Keratinocyte (primary cell): ENCODE data around the gene COL7A1.

Experiments used
- EZH2 ChIP-seq: IDR thresholded peaks from one replicate; pipeline ENCODE4 v1.6.1; 2012; ENCODE audit warnings: inconsistent platforms, mild to moderate bottlenecking, low read length, moderate library complexity
- TF ChIP-seq, protein P1 (sequence below), 3 experiments: IDR thresholded peaks in 1 of 3; conservative IDR thresholded peaks in 1 of 3; optimal IDR thresholded peaks in 1 of 3; 2 replicates in 2 of 3; 3 replicates in 1 of 3; pipeline versions ENCODE3 to v1.5.1; 2011; ENCODE audit warnings: low read length in 3 of 3, mild to moderate bottlenecking in 3 of 3, moderate library complexity in 2 of 3, control low read depth in 1 of 3, inconsistent platforms in 1 of 3; ENCODE audit not compliant: insufficient read depth in 2 of 3; ENCODE audit errors: extremely low read depth in 1 of 3

DNA sequence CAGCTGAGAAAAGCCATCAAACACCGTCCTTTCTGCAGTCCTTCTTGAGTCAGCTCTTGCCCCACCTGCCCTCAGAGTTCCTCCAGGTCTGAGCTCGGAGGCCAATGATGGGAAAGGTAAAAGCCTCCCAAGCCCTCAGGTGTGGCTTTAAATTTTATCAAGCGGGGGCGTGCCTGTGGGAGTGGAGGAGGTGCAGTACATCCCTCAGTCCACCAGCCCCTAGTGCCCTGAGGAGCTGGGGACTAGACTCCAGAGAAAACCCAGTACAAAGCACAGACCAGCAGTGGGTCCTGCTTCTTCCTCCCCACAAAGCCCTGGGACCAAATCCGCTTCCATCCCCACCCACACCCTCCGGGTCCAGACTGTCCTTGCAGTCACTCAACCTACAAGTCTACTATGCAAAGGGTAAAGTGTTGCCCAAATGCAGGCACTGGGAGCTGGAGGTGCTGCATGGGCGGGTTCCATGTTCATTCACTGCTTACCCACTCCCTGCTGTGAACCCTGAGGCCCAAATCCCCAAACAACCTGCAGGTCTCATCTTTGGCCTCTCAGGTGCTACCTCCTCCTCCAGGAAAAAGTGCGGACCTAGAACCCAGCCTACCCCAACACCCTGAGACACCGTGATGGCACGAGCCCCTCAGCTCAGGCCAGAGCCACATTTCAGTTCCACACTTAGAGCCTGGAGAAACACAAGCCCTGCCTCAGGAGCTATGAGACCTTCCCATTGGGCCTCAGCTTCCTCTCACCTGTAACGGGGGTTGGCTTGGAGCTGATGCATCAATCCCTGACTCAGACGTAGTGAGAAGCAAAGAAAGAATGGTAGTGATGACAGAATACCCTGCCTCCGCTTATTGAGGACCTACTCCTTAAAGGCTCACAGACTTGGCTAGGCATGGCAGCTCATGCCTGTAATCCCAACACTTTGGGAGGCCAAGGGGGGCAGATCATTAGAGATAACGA, 41.0 kb downstream of the COL7A1 start:
- TF ChIP-seq, protein P1, sequence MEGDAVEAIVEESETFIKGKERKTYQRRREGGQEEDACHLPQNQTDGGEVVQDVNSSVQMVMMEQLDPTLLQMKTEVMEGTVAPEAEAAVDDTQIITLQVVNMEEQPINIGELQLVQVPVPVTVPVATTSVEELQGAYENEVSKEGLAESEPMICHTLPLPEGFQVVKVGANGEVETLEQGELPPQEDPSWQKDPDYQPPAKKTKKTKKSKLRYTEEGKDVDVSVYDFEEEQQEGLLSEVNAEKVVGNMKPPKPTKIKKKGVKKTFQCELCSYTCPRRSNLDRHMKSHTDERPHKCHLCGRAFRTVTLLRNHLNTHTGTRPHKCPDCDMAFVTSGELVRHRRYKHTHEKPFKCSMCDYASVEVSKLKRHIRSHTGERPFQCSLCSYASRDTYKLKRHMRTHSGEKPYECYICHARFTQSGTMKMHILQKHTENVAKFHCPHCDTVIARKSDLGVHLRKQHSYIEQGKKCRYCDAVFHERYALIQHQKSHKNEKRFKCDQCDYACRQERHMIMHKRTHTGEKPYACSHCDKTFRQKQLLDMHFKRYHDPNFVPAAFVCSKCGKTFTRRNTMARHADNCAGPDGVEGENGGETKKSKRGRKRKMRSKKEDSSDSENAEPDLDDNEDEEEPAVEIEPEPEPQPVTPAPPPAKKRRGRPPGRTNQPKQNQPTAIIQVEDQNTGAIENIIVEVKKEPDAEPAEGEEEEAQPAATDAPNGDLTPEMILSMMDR (optimal IDR thresholded peaks at IDR 0.05 in 1 of 3, IDR thresholded peaks at IDR 0.05 in 1 of 3, conservative IDR thresholded peaks at IDR 0.05 in 1 of 3; ENCODE audit: extremely low read depth in 1 of 3, insufficient read depth in 2 of 3, low read length in 3 of 3) = no peak
- no peak for TF ChIP-seq EZH2
